ENCODE results near the gene RBM17. TPM values are rescaled to one million over a fixed set of nuclear protein-coding genes. Genes with fewer than 3 reads are reported as not detected.

RBM17 gene
- total and polyA plus RNA-seq, 2 of the 13 experiments (the other 11 are each of a cell fraction or from before 2014, with no cell fraction given): 30.7 to 77.5 TPM

DNA sequence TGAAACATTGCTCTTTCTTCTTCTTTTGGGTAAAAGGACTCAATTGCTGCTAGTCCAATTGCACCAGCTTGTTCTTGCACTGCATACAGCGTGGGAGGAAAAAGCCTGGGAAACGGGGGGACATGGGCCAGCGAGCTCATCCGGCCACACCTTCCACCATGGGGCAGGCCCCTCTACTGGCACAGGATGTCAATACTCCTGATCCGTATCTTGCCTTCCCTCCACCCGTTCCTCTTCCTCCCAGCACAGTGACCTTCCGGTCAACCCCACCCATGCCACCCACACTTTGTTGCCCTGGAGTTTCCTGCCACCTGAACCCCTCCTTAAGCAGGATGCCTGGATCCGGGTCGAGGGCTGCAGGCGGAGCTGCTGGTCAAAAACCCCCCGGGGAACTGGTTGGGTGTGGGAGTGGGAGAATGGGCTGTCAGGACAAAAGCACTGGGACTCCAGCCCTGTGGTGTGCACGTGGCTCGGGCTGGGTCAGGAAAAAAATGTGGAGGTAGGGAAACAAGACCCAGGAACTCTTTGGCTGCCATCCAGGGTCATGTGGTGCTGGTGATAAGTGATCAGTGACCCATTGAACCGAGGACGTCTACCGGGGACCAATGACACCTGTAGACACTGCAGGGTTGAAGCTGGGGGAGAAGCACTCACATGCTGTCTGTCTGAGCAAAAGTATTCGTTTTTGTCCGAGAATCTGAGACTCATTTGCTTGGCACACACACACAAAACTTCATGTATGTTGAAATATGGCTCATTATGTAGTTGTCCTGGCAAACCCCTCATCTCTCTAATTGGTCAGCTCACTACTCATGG, 34.8 kb upstream of the RBM17 start (continued):
- TF ChIP-seq, protein P1, sequence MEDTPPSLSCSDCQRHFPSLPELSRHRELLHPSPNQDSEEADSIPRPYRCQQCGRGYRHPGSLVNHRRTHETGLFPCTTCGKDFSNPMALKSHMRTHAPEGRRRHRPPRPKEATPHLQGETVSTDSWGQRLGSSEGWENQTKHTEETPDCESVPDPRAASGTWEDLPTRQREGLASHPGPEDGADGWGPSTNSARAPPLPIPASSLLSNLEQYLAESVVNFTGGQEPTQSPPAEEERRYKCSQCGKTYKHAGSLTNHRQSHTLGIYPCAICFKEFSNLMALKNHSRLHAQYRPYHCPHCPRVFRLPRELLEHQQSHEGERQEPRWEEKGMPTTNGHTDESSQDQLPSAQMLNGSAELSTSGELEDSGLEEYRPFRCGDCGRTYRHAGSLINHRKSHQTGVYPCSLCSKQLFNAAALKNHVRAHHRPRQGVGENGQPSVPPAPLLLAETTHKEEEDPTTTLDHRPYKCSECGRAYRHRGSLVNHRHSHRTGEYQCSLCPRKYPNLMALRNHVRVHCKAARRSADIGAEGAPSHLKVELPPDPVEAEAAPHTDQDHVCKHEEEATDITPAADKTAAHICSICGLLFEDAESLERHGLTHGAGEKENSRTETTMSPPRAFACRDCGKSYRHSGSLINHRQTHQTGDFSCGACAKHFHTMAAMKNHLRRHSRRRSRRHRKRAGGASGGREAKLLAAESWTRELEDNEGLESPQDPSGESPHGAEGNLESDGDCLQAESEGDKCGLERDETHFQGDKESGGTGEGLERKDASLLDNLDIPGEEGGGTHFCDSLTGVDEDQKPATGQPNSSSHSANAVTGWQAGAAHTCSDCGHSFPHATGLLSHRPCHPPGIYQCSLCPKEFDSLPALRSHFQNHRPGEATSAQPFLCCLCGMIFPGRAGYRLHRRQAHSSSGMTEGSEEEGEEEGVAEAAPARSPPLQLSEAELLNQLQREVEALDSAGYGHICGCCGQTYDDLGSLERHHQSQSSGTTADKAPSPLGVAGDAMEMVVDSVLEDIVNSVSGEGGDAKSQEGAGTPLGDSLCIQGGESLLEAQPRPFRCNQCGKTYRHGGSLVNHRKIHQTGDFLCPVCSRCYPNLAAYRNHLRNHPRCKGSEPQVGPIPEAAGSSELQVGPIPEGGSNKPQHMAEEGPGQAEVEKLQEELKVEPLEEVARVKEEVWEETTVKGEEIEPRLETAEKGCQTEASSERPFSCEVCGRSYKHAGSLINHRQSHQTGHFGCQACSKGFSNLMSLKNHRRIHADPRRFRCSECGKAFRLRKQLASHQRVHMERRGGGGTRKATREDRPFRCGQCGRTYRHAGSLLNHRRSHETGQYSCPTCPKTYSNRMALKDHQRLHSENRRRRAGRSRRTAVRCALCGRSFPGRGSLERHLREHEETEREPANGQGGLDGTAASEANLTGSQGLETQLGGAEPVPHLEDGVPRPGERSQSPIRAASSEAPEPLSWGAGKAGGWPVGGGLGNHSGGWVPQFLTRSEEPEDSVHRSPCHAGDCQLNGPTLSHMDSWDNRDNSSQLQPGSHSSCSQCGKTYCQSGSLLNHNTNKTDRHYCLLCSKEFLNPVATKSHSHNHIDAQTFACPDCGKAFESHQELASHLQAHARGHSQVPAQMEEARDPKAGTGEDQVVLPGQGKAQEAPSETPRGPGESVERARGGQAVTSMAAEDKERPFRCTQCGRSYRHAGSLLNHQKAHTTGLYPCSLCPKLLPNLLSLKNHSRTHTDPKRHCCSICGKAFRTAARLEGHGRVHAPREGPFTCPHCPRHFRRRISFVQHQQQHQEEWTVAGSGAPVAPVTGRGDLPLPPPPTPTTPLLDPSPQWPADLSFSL (CRISPR knock-in tag; IDR thresholded peaks at IDR 0.05): no peak
- no peak for TF ChIP-seq ZNF446 (CRISPR knock-in tag; IDR thresholded peaks at IDR 0.05)
- TF ChIP-seq, protein P2, sequence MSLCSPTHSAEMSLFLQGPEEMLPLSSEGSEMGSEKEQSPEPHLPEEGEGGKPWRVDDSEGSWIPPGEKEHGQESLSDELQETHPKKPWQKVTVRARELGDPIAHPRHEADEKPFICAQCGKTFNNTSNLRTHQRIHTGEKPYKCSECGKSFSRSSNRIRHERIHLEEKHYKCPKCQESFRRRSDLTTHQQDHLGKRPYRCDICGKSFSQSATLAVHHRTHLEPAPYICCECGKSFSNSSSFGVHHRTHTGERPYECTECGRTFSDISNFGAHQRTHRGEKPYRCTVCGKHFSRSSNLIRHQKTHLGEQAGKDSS (CRISPR knock-in tag; IDR thresholded peaks at IDR 0.05; ENCODE audit: borderline replicate concordance, low read depth): no peak
- TF ChIP-seq SAFB2 (CRISPR knock-in tag; IDR thresholded peaks at IDR 0.05; ENCODE audit: borderline replicate concordance, low read depth): no peak
- TF ChIP-seq RBFOX2 (IDR thresholded peaks at IDR 0.05; ENCODE audit: low read depth, low read length): no peak
- TF ChIP-seq, protein P3, sequence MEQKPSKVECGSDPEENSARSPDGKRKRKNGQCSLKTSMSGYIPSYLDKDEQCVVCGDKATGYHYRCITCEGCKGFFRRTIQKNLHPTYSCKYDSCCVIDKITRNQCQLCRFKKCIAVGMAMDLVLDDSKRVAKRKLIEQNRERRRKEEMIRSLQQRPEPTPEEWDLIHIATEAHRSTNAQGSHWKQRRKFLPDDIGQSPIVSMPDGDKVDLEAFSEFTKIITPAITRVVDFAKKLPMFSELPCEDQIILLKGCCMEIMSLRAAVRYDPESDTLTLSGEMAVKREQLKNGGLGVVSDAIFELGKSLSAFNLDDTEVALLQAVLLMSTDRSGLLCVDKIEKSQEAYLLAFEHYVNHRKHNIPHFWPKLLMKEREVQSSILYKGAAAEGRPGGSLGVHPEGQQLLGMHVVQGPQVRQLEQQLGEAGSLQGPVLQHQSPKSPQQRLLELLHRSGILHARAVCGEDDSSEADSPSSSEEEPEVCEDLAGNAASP (CRISPR knock-in tag; IDR thresholded peaks at IDR 0.05; ENCODE audit: borderline replicate concordance): no peak
- TF ChIP-seq ZFY (CRISPR knock-in tag; IDR thresholded peaks at IDR 0.05): no peak
- no peak for TF ChIP-seq NFATC3 (CRISPR knock-in tag; IDR thresholded peaks at IDR 0.05)
- TF ChIP-seq ZSCAN31 (CRISPR knock-in tag; IDR thresholded peaks at IDR 0.05; ENCODE audit: low read depth): no peak
- no peak for TF ChIP-seq ATAD3A (CRISPR knock-in tag; IDR thresholded peaks at IDR 0.05)
- no peak for TF ChIP-seq NCOR1 (IDR thresholded peaks at IDR 0.05; ENCODE audit: borderline replicate concordance, low read length)
- TF ChIP-seq, protein P4, sequence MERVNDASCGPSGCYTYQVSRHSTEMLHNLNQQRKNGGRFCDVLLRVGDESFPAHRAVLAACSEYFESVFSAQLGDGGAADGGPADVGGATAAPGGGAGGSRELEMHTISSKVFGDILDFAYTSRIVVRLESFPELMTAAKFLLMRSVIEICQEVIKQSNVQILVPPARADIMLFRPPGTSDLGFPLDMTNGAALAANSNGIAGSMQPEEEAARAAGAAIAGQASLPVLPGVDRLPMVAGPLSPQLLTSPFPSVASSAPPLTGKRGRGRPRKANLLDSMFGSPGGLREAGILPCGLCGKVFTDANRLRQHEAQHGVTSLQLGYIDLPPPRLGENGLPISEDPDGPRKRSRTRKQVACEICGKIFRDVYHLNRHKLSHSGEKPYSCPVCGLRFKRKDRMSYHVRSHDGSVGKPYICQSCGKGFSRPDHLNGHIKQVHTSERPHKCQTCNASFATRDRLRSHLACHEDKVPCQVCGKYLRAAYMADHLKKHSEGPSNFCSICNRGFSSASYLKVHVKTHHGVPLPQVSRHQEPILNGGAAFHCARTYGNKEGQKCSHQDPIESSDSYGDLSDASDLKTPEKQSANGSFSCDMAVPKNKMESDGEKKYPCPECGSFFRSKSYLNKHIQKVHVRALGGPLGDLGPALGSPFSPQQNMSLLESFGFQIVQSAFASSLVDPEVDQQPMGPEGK (CRISPR knock-in tag; IDR thresholded peaks at IDR 0.05): 0 out of 2 replicates have a peak, but pooled peaks have one; percentile 22
- TF ChIP-seq, protein P5, sequence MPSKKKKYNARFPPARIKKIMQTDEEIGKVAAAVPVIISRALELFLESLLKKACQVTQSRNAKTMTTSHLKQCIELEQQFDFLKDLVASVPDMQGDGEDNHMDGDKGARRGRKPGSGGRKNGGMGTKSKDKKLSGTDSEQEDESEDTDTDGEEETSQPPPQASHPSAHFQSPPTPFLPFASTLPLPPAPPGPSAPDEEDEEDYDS (CRISPR knock-in tag; IDR thresholded peaks at IDR 0.05): no peak
- TF ChIP-seq ZBTB42 (CRISPR knock-in tag; IDR thresholded peaks at IDR 0.05): no peak
- TF ChIP-seq MIXL1 (CRISPR knock-in tag; IDR thresholded peaks at IDR 0.05): no peak
- no peak for TF ChIP-seq ZNF20 (CRISPR knock-in tag; IDR thresholded peaks at IDR 0.05)
- TF ChIP-seq ZNF83 (CRISPR knock-in tag; IDR thresholded peaks at IDR 0.05; ENCODE audit: borderline replicate concordance): no peak
- no peak for TF ChIP-seq CENPT (CRISPR knock-in tag; IDR thresholded peaks at IDR 0.05; ENCODE audit: low read depth)

Measured in HepG2 (cell line).